A549 (cell line): ENCODE data around the gene TMEM247. TPM values are rescaled to one million over a fixed set of nuclear protein-coding genes. Genes with fewer than 3 reads are reported as not detected.
A peak's percentile ranks its signal among the peaks of the same experiment; 100 is the strongest.

Source experiments
- ATAC-seq, 2 experiments: fragments of 200-7000 bp in 1 of 2; fragments of >200 bp in 1 of 2; cut with Nextera tagmentation in 1 of 2; cut with Tn5 transposase in 1 of 2; 3 replicates each; pipeline versions ENCODE4 v1.8.0 to v1.9.1; 2018 to 2020; ENCODE audit warnings: mild to moderate bottlenecking in 1 of 2, moderate library complexity in 1 of 2
- CTCF ChIA-PET: fragments of 300-600 bp; sonication (Branson Sonifier 250); formaldehyde crosslinking; extraction: SDS; loops from one replicate; lab custom pipeline; 2021; ENCODE audit warnings: antibody characterized with exemption, inconsistent platforms; lab: Yijun Ruan, JAX
- POLR2A ChIA-PET: fragments of 350-600 bp; formaldehyde crosslinking; extraction: SDS; loops from one replicate; lab custom pipeline; 2021; ENCODE audit warnings: antibody characterized with exemption, inconsistent platforms; lab: Yijun Ruan, JAX
- DNase-seq, 2 experiments: peaks; one replicate each; pipeline versions ENCODE4 v3.0.0 to v3.0.0-alpha.2; 2011 to 2016; ENCODE audit warnings: low read depth in 1 of 2, low spot score in 1 of 2
- FAIRE-seq: peaks from 2 replicates; lab custom pipeline; 2011; peaks lifted over from hg19 to GRCh38; lab: Jason Lieb, UNC
- H3K27ac ChIP-seq, 2 experiments: fragments of >200 bp; sonication (Bioruptor Twin); formaldehyde crosslinking; 3 replicates each; pipeline ENCODE4 v1.5.1; 2016 to 2017
- H3K4me1 ChIP-seq: fragments of >200 bp; sonication (Bioruptor Twin); formaldehyde crosslinking; 3 replicates; pipeline ENCODE4 v1.6.1; 2016
- H3K4me2 ChIP-seq: fragments of >200 bp; sonication (Bioruptor Twin); formaldehyde crosslinking; 3 replicates; pipeline ENCODE4 v1.6.1; 2016
- H3K4me3 ChIP-seq: fragments of >200 bp; sonication (Bioruptor Twin); formaldehyde crosslinking; 3 replicates; pipeline ENCODE4 v1.5.1; 2016
- H3K9me3 ChIP-seq: fragments of >200 bp; sonication (Bioruptor Twin); formaldehyde crosslinking; 3 replicates; pipeline ENCODE4 v1.6.1; 2016
- BHLHE40 ChIP-seq: IDR thresholded peaks from 2 replicates; pipeline ENCODE4 v1.6.1; 2012; ENCODE audit warnings: low read depth, low read length, inconsistent platforms
- CBX2 ChIP-seq: fragments of 200-600 bp; sonication (generic); IDR thresholded peaks from 2 replicates; pipeline ENCODE4 v1.6.1; 2016; ENCODE audit warnings: low read depth, mild to moderate bottlenecking, borderline replicate concordance
- CBX8 ChIP-seq: fragments of 200-600 bp; sonication (generic); IDR thresholded peaks from 2 replicates; pipeline ENCODE4 v1.6.1; 2016
- CHD2 ChIP-seq: fragments of 150-350 bp; IDR thresholded peaks from 2 replicates; pipeline ENCODE4 v1.6.1; 2014; ENCODE audit warnings: low read length; ENCODE audit not compliant: partially characterized antibody
- FOSB ChIP-seq: fragments of 250-450 bp; sonication (Bioruptor Pico); IDR thresholded peaks from 2 replicates; pipeline ENCODE4 v1.5.0; 2020; ENCODE audit warnings: mild to moderate bottlenecking, moderate library complexity
- HDAC2 ChIP-seq: fragments of 200-600 bp; sonication (generic); IDR thresholded peaks from 2 replicates; pipeline ENCODE4 v1.6.1; 2016
- HES2 ChIP-seq: fragments of >200 bp; sonication (Bioruptor Twin); formaldehyde crosslinking; IDR thresholded peaks from 2 replicates; pipeline ENCODE4 v1.6.1; 2016
- HEYL ChIP-seq: fragments of 250-450 bp; sonication (Bioruptor Pico); IDR thresholded peaks from 2 replicates; pipeline ENCODE4 v1.8.0; 2021; ENCODE audit warnings: mild to moderate bottlenecking, moderate library complexity
- HOXB13 ChIP-seq: fragments of 250-450 bp; sonication (Bioruptor Pico); IDR thresholded peaks from 2 replicates; pipeline ENCODE4 v1.5.0; 2020; ENCODE audit warnings: low read depth, mild to moderate bottlenecking, moderate library complexity
- HOXB5 ChIP-seq: fragments of 250-450 bp; sonication (Bioruptor Pico); IDR thresholded peaks from 2 replicates; pipeline ENCODE4 v1.5.0; 2020; ENCODE audit warnings: mild to moderate bottlenecking, moderate library complexity
- JUNB ChIP-seq: fragments of >200 bp; sonication (Bioruptor Twin); formaldehyde crosslinking; IDR thresholded peaks from 2 replicates; pipeline ENCODE4 v1.6.1; 2016
- KDM1A ChIP-seq: fragments of 200-600 bp; sonication (generic); IDR thresholded peaks from 2 replicates; pipeline ENCODE4 v1.6.1; 2016; ENCODE audit warnings: low read depth, mild to moderate bottlenecking
- KDM5A ChIP-seq: fragments of 200-600 bp; sonication (generic); IDR thresholded peaks from 2 replicates; pipeline ENCODE4 v1.6.1; 2016; ENCODE audit warnings: antibody characterized with exemption, mild to moderate bottlenecking
- MYC ChIP-seq: IDR thresholded peaks from 2 replicates; pipeline ENCODE4 v1.6.1; 2012; ENCODE audit warnings: mild to moderate bottlenecking, inconsistent platforms, low read length, improper control_type of control experiment, borderline replicate concordance
- POLR2A ChIP-seq: IDR thresholded peaks from 2 replicates; pipeline ENCODE4 v1.6.1; 2012; ENCODE audit warnings: mild to moderate bottlenecking, low read length
- RCOR1 ChIP-seq: fragments of 150-350 bp; IDR thresholded peaks from 2 replicates; pipeline ENCODE4 v1.6.1; 2014; ENCODE audit warnings: antibody characterized with exemption, low read length, low read depth
- TFCP2L1 ChIP-seq: fragments of 250-450 bp; sonication (Bioruptor Pico); IDR thresholded peaks from 2 replicates; pipeline ENCODE4 v1.5.0; 2021; ENCODE audit warnings: mild to moderate bottlenecking
- TP53 ChIP-seq: fragments of 250-450 bp; sonication (Bioruptor Pico); IDR thresholded peaks from 2 replicates; pipeline ENCODE4 v1.5.0; 2021; ENCODE audit warnings: mild to moderate bottlenecking, moderate library complexity
- ZC3H11A ChIP-seq: fragments of 450-650 bp; IDR thresholded peaks from 2 replicates; pipeline ENCODE4 v1.6.1; 2014; ENCODE audit warnings: antibody characterized with exemption, mild to moderate bottlenecking
- ZFP36 ChIP-seq: fragments of 450-650 bp; IDR thresholded peaks from 2 replicates; pipeline ENCODE4 v1.6.1; 2014; ENCODE audit warnings: borderline replicate concordance; ENCODE audit not compliant: partially characterized antibody
- WGBS: methylation state at CpG from one replicate; pipeline ENCODE4 v1.1.6; 2017; ENCODE audit errors: missing lambda C conversion rate; 5-methylcytosine and 5-hydroxymethylcytosine counted together
- polyA plus RNA-seq, 4 experiments: library from polyadenylated mRNA; depleted of rRNA in 3 of 4; stranded (reverse); fragments of >200 nt; fragmentation: RNase III in 1 of 4; extraction: RNeasy Plus Mini Kit Qiagen cat#74134 plus additional on column Dnase treatment in 1 of 4; gene quantifications; 2 replicates in 3 of 4; 3 replicates in 1 of 4; pipeline ENCODE4 v1.2.3, GENCODE V29; 2011 to 2017
- TF ChIP-seq, protein P1 (sequence below): fragments of >200 bp; sonication (Bioruptor Twin); formaldehyde crosslinking; IDR thresholded peaks from 3 replicates; pipeline ENCODE4 v1.5.1; 2016
- TF ChIP-seq, protein P2 (sequence below): IDR thresholded peaks from 2 replicates; pipeline ENCODE4 v1.6.1; 2012
- TF ChIP-seq, protein P3 (sequence below): fragments of 150-350 bp; IDR thresholded peaks from 2 replicates; pipeline ENCODE4 v1.6.1; 2014; ENCODE audit warnings: low read depth, mild to moderate bottlenecking, low read length
- TF ChIP-seq, protein P4 (sequence below): fragments of >200 bp; sonication (Bioruptor Twin); formaldehyde crosslinking; IDR thresholded peaks from 3 replicates; pipeline ENCODE4 v1.6.1; 2016

The TMEM247 gene
- polyA plus RNA-seq, 2 of the 4 experiments (the other 2 are of a cell fraction) = not detected

DNA sequence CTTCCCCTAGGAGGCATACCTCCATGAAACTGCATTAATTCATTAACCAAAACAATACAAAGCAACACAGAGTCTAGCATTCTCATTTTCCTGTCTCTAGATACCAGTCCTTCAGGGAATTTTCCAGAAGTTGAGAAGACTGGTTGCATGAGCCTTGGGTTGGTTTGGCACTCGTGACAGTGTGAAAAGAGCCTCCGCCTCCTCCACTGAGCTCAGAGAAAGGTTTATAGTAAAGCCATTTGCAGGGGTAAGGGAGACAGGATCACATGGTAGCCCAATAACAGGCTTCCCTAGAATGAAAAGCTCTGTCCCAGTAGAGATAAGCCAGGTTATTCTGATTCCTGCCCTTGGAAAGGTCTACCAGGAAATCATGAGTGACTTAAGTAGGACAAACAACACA, 9.7 kb upstream of the TMEM247 start:
- ChIA-PET CTCF (interaction anchor here (0.6 to 3.2 kb wide), 10 partner anchors 8 to 477 kb away, joined by 3 to 31 read pairs (median 3); no protein-coding TSS in a partner anchor), POLR2A (no interaction called here)
- Histone ChIP-seq H3K9me3 (no peaks in the 10 kb centered on the region), H3K4me2 (no peak overlapping the region), H3K4me1 (no peaks in the 10 kb centered on the region), H3K27ac (no peak overlapping the region), H3K4me3 (no peak overlapping the region)
- TF ChIP-seq BHLHE40 (no peak), CBX2 (no peak), ZC3H11A (no peak), HES2 (no peak), HEYL (CRISPR knock-in tag) (no peak), ZFP36 (no peak), CHD2 (no peak), HOXB5 (CRISPR knock-in tag) (no peak), FOSB (no peak), KDM5A (no peak), JUNB (no peak), HDAC2 (no peak), HOXB13 (CRISPR knock-in tag) (no peak)
- TF ChIP-seq, protein P1, sequence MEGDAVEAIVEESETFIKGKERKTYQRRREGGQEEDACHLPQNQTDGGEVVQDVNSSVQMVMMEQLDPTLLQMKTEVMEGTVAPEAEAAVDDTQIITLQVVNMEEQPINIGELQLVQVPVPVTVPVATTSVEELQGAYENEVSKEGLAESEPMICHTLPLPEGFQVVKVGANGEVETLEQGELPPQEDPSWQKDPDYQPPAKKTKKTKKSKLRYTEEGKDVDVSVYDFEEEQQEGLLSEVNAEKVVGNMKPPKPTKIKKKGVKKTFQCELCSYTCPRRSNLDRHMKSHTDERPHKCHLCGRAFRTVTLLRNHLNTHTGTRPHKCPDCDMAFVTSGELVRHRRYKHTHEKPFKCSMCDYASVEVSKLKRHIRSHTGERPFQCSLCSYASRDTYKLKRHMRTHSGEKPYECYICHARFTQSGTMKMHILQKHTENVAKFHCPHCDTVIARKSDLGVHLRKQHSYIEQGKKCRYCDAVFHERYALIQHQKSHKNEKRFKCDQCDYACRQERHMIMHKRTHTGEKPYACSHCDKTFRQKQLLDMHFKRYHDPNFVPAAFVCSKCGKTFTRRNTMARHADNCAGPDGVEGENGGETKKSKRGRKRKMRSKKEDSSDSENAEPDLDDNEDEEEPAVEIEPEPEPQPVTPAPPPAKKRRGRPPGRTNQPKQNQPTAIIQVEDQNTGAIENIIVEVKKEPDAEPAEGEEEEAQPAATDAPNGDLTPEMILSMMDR = no peak
- TF ChIP-seq, protein P2, sequence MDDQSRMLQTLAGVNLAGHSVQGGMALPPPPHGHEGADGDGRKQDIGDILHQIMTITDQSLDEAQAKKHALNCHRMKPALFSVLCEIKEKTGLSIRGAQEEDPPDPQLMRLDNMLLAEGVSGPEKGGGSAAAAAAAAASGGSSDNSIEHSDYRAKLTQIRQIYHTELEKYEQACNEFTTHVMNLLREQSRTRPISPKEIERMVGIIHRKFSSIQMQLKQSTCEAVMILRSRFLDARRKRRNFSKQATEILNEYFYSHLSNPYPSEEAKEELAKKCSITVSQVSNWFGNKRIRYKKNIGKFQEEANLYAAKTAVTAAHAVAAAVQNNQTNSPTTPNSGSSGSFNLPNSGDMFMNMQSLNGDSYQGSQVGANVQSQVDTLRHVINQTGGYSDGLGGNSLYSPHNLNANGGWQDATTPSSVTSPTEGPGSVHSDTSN = no peak
- TF ChIP-seq, protein P3, sequence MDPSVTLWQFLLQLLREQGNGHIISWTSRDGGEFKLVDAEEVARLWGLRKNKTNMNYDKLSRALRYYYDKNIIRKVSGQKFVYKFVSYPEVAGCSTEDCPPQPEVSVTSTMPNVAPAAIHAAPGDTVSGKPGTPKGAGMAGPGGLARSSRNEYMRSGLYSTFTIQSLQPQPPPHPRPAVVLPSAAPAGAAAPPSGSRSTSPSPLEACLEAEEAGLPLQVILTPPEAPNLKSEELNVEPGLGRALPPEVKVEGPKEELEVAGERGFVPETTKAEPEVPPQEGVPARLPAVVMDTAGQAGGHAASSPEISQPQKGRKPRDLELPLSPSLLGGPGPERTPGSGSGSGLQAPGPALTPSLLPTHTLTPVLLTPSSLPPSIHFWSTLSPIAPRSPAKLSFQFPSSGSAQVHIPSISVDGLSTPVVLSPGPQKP = no peak
- FAIRE-seq (no peak), ATAC-seq (no peak), DNase-seq (no peak)
- 74% methylated on average over 2 of the region's 2 CpGs for WGBS

GRCh38 chr2:46470114-46470628, 9.2 kb upstream of the TMEM247 start:
- WGBS = 81% methylated on average over 7 of the region's 7 CpGs
- peak in 1 of 2 experiments; percentile 37; a peak in 1 of 6 replicates for ATAC-seq
- no peak for FAIRE-seq
- ChIA-PET CTCF (interaction anchor here (0.6 to 3.2 kb wide), 11 partner anchors 9 to 477 kb away, joined by 3 to 31 read pairs (median 3); no protein-coding TSS in a partner anchor), POLR2A (no interaction called here)
- Histone ChIP-seq H3K4me3 (no peak overlapping the region), H3K4me2 (no peak overlapping the region), H3K4me1 (no peaks in the 10 kb centered on the region), H3K27ac (no peak overlapping the region), H3K9me3 (no peaks in the 10 kb centered on the region)
- DNase-seq = no peak
- TF ChIP-seq BHLHE40 (no peak), HDAC2 (no peak), MYC (no peak), RCOR1 (no peak), HES2 (no peak), TFCP2L1 (CRISPR knock-in tag) (no peak), FOSB (no peak), TP53 (no peak), KDM1A (no peak), POLR2A (no peak), CBX8 (no peak)
- TF ChIP-seq, protein P4, sequence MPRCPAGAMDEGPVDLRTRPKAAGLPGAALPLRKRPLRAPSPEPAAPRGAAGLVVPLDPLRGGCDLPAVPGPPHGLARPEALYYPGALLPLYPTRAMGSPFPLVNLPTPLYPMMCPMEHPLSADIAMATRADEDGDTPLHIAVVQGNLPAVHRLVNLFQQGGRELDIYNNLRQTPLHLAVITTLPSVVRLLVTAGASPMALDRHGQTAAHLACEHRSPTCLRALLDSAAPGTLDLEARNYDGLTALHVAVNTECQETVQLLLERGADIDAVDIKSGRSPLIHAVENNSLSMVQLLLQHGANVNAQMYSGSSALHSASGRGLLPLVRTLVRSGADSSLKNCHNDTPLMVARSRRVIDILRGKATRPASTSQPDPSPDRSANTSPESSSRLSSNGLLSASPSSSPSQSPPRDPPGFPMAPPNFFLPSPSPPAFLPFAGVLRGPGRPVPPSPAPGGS = no peak
- TF ChIP-seq, protein P1 = no peak
